K562 (cell line): ENCODE results near the gene POLR3A. TPM values are rescaled to one million over a fixed set of nuclear protein-coding genes. Genes with fewer than 3 reads are reported as not detected.
A peak's percentile ranks its signal among the peaks of the same experiment; 100 is the strongest.

Experiments
- ADNP ChIP-seq: fragments of 200-800 bp; sonication (Bioruptor generic); IDR thresholded peaks from 2 replicates; pipeline ENCODE4 v1.6.1; 2016; ENCODE audit warnings: missing genetic modification characterization, missing compliant biosample characterization
- CBFB ChIP-seq: sonication (generic); formaldehyde crosslinking; IDR thresholded peaks from 2 replicates; pipeline ENCODE4 v1.4.0; 2020; ENCODE audit warnings: mild to moderate bottlenecking, missing genetic modification reagents
- CSDE1 ChIP-seq, 2 experiments: fragments of 450-650 bp; IDR thresholded peaks; 2 replicates each; pipeline ENCODE4 v1.6.1; 2016; ENCODE audit warnings: mild to moderate bottlenecking in 1 of 2
- ELF1 ChIP-seq: fragments of 200-800 bp; sonication (Bioruptor generic); IDR thresholded peaks from 2 replicates; pipeline ENCODE4 v1.6.1; 2016; ENCODE audit warnings: missing genetic modification characterization, missing compliant biosample characterization
- FOXJ3 ChIP-seq: sonication (generic); formaldehyde crosslinking; IDR thresholded peaks from 2 replicates; pipeline ENCODE4 v1.4.0; 2020; ENCODE audit warnings: mild to moderate bottlenecking, missing genetic modification reagents
- HCFC1 ChIP-seq: IDR thresholded peaks from 2 replicates; pipeline ENCODE4 v1.6.1; 2012; ENCODE audit warnings: low read depth, low read length, improper control_type of control experiment
- KAT8 ChIP-seq: fragments of 450-650 bp; IDR thresholded peaks from 2 replicates; pipeline ENCODE4 v1.6.1; 2016; ENCODE audit warnings: low read depth, mild to moderate bottlenecking
- KDM4B ChIP-seq, 2 experiments: fragments of 450-650 bp in 1 of 2; sonication (generic) in 1 of 2; IDR thresholded peaks; 2 replicates each; pipeline ENCODE4 v1.6.1; 2016 to 2017; ENCODE audit warnings: borderline replicate concordance in 2 of 2, antibody characterized with exemption in 1 of 2, low read depth in 1 of 2, mild to moderate bottlenecking in 1 of 2
- KLF16 ChIP-seq: IDR thresholded peaks from 2 replicates; pipeline ENCODE4 v1.6.1; 2016; ENCODE audit warnings: antibody characterized with exemption
- LARP7 ChIP-seq: fragments of 450-650 bp; IDR thresholded peaks from 2 replicates; pipeline ENCODE4 v1.6.1; 2016
- MAFF ChIP-seq: IDR thresholded peaks from 2 replicates; pipeline ENCODE4 v1.6.1; 2012; ENCODE audit warnings: low read length, improper control_type of control experiment
- MAFG ChIP-seq: fragments of 450-650 bp; conservative IDR thresholded peaks from 2 replicates; pipeline ENCODE4 v1.6.1; 2016; ENCODE audit warnings: missing genetic modification characterization, missing compliant biosample characterization
- MAFK ChIP-seq: IDR thresholded peaks from 2 replicates; pipeline ENCODE4 v1.6.1; 2011; ENCODE audit warnings: low read length, improper control_type of control experiment
- NFIC ChIP-seq: fragments of 450-650 bp; IDR thresholded peaks from 2 replicates; pipeline ENCODE4 v1.6.1; 2017; ENCODE audit warnings: mild to moderate bottlenecking, inconsistent platforms
- OTX1 ChIP-seq: fragments of 450-650 bp; formaldehyde crosslinking; IDR thresholded peaks from 2 replicates; pipeline ENCODE4 v1.4.0; 2022; ENCODE audit warnings: mild to moderate bottlenecking
- POU5F1 ChIP-seq: fragments of 150-350 bp; IDR thresholded peaks from 2 replicates; pipeline ENCODE4 v1.6.1; 2014; ENCODE audit warnings: borderline replicate concordance, low read length, low read depth, mild to moderate bottlenecking; ENCODE audit not compliant: partially characterized antibody
- RBFOX2 ChIP-seq: fragments of 200-400 bp; formaldehyde crosslinking; IDR thresholded peaks from 2 replicates; pipeline ENCODE4 v1.6.1; 2017; ENCODE audit warnings: low read depth, mild to moderate bottlenecking, low read length, moderate library complexity
- SMAD2 ChIP-seq: fragments of 150-350 bp; IDR thresholded peaks from 2 replicates; pipeline ENCODE4 v1.6.1; 2014; ENCODE audit warnings: low read depth, mild to moderate bottlenecking, low read length
- SMARCB1 ChIP-seq: IDR thresholded peaks from 2 replicates; pipeline ENCODE4 v1.6.1; 2011; ENCODE audit warnings: improper control_type of control experiment, low read depth; ENCODE audit not compliant: insufficient read length
- TEAD2 ChIP-seq: fragments of 450-650 bp; IDR thresholded peaks from 2 replicates; pipeline ENCODE4 v1.6.1; 2016; ENCODE audit warnings: missing genetic modification characterization, control low read depth, missing compliant biosample characterization
- ZBTB8A ChIP-seq: fragments of 450-650 bp; IDR thresholded peaks from 2 replicates; pipeline ENCODE4 v1.6.1; 2018; ENCODE audit warnings: mild to moderate bottlenecking, moderate library complexity; ENCODE audit not compliant: partially characterized antibody
- ZNF445 ChIP-seq: fragments of 250-450 bp; sonication (Bioruptor Pico); IDR thresholded peaks from 2 replicates; pipeline ENCODE4 v1.4.0; 2020; ENCODE audit warnings: low read depth, mild to moderate bottlenecking, moderate library complexity
- polyA plus RNA-seq, 8 experiments: library from polyadenylated mRNA; depleted of rRNA in 4 of 8; stranded (reverse) in 5 of 8; unstranded in 3 of 8; fragments of >200 nt; fragmentation: Nextera tagmentation in 2 of 8; fragmentation: Illumina TruSeq in 1 of 8; extraction: Ambion mirVana in 2 of 8; extraction: Trizol in 1 of 8; gene quantifications; 2 replicates each; pipeline versions ENCODE4 v1.2.1 to v1.2.3, GENCODE V29; 2011 to 2014; ENCODE audit warnings: inconsistent platforms in 1 of 8, missing spikeins in 1 of 8
- total RNA-seq, 7 experiments: library from RNA; depleted of rRNA in 6 of 7; stranded (reverse); fragments of >200 nt in 6 of 7; fragmentation: Illumina TruSeq in 2 of 7; extraction: Trizol in 2 of 7; gene quantifications; 2 replicates each; pipeline versions ENCODE4 v1.2.1 to v1.2.3, GENCODE V29; 2011 to 2021; ENCODE audit warnings: low replicate concordance in 1 of 7
- TF ChIP-seq, protein P1 (sequence below): fragments of 250-450 bp; sonication (Bioruptor Pico); IDR thresholded peaks from 2 replicates; pipeline ENCODE4 v1.4.0; 2020; ENCODE audit warnings: borderline replicate concordance
- TF ChIP-seq, protein P2 (sequence below): fragments of 450-650 bp; formaldehyde crosslinking; IDR thresholded peaks from 2 replicates; pipeline ENCODE4 v1.4.0; 2020; ENCODE audit warnings: mild to moderate bottlenecking, moderate library complexity
- TF ChIP-seq, protein P3 (sequence below): fragments of 250-450 bp; sonication (Bioruptor Pico); IDR thresholded peaks from 2 replicates; pipeline ENCODE4 v1.8.0; 2022; ENCODE audit warnings: moderate library complexity, mild to moderate bottlenecking, inconsistent platforms

Gene POLR3A
- total and polyA plus RNA-seq, 9 of the 15 experiments (the other 6 are each of a cell fraction or from before 2014, with no cell fraction given): 14.9 to 37.0 (median 26.7) TPM

DNA sequence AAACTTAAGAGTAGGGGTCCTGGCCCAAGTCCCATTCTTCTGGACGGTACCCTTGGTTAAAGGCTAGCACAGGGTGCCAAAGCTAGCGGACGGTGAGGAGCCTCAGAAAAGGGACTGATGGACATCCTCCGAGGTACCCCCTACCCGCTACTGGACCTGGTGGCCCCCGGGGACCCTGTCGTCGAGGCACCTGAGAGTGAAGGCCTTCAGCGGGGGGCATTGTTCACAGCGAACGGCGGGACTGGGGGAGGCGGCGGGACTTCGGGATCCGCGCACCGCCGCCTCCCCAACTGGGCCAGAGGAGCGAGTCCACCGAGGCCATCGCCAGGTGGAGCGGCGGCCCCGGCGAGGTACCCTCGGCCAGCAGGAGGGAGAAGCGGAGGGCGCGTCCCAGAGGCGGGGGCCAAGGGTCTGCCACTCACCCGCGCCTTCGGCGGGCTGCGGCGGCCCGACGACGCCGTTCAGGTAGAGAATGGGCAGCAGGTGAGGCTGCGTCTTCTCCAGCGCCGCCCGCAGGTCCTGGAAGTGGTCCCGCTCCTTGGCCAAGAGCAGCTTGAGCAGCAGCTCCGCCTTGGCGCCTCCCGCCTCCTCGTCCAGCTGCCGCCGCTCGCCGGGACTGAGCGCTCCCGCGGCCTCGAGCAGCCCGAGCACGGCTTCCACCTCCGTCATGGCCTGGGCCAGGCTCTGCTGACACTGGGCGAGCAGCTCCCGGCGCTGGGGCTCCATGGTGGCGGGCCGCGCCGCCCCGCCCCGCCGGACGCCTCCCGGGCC is 103.3 kb downstream of the POLR3A start (continued):
- TF ChIP-seq, protein P1, sequence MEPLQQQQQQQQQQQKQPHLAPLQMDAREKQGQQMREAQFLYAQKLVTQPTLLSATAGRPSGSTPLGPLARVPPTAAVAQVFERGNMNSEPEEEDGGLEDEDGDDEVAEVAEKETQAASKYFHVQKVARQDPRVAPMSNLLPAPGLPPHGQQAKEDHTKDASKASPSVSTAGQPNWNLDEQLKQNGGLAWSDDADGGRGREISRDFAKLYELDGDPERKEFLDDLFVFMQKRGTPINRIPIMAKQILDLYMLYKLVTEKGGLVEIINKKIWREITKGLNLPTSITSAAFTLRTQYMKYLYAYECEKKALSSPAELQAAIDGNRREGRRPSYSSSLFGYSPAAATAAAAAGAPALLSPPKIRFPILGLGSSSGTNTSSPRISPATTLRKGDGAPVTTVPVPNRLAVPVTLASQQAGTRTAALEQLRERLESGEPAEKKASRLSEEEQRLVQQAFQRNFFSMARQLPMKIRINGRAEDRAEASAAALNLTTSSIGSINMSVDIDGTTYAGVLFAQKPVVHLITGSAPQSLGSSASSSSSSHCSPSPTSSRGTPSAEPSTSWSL (CRISPR knock-in tag): no peak
- TF ChIP-seq POU5F1 (no peak), CBFB (CRISPR knock-in tag) (no peak), NFIC (0 out of 2 replicates have a peak, but pooled peaks have one; percentile 31), ZBTB8A (no peak), ADNP (tag) (no peak), MAFF (no peak), KAT8 (no peak), TEAD2 (tag) (no peak), HCFC1 (no peak), OTX1 (CRISPR knock-in tag) (no peak), LARP7 (0 out of 2 replicates have a peak, but pooled peaks have one; percentile 37), MAFG (tag) (no peak), RBFOX2 (peak; percentile 76), KLF16 (no peak), MAFK (no peak), CSDE1 (IDR thresholded peaks at IDR 0.05) (no peak), ZNF445 (no peak), SMARCB1 (no peak), KDM4B (IDR thresholded peaks at IDR 0.05; ENCODE audit: borderline replicate concordance in 2 of 2, low read depth in 1 of 2) (peak in 1 of 2 experiments; percentile 43; a peak in 1 of 4 replicates), FOXJ3 (CRISPR knock-in tag) (no peak), SMAD2 (no peak), ELF1 (tag) (no peak)
- TF ChIP-seq, protein P2, sequence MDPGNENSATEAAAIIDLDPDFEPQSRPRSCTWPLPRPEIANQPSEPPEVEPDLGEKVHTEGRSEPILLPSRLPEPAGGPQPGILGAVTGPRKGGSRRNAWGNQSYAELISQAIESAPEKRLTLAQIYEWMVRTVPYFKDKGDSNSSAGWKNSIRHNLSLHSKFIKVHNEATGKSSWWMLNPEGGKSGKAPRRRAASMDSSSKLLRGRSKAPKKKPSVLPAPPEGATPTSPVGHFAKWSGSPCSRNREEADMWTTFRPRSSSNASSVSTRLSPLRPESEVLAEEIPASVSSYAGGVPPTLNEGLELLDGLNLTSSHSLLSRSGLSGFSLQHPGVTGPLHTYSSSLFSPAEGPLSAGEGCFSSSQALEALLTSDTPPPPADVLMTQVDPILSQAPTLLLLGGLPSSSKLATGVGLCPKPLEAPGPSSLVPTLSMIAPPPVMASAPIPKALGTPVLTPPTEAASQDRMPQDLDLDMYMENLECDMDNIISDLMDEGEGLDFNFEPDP (CRISPR knock-in tag): no peak
- TF ChIP-seq, protein P3, sequence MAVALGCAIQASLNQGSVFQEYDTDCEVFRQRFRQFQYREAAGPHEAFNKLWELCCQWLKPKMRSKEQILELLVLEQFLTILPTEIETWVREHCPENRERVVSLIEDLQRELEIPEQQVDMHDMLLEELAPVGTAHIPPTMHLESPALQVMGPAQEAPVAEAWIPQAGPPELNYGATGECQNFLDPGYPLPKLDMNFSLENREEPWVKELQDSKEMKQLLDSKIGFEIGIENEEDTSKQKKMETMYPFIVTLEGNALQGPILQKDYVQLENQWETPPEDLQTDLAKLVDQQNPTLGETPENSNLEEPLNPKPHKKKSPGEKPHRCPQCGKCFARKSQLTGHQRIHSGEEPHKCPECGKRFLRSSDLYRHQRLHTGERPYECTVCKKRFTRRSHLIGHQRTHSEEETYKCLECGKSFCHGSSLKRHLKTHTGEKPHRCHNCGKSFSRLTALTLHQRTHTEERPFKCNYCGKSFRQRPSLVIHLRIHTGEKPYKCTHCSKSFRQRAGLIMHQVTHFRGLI: no peak
